H1 (cell line): ENCODE results near the gene EPHB6. TPM values are rescaled to one million over a fixed set of nuclear protein-coding genes. Genes with fewer than 3 reads are reported as not detected.

Experiments used
- CTCF ChIA-PET: fragments of 300-600 bp; sonication (Branson Sonifier 250); formaldehyde crosslinking; loops from one replicate; lab custom pipeline; 2021; ENCODE audit not compliant: partially characterized antibody; lab: Charles Lee
- POLR2A ChIA-PET: fragments of 300-600 bp; sonication (Branson Sonifier 250); formaldehyde crosslinking; loops from one replicate; lab custom pipeline; 2021; ENCODE audit warnings: inconsistent platforms; ENCODE audit not compliant: partially characterized antibody; lab: Charles Lee
- DNase-seq, 2 experiments: peaks; one replicate each; pipeline versions ENCODE4 v3.0.0 to v3.0.0-alpha.2; 2010 to 2022; ENCODE audit warnings: low spot score in 2 of 2, low read depth in 1 of 2, mixed read lengths in 1 of 2
- FAIRE-seq: peaks from 2 replicates; lab custom pipeline; 2011; peaks lifted over from hg19 to GRCh38; lab: Jason Lieb, UNC
- H2AFZ ChIP-seq: 2 replicates; pipeline ENCODE4 v1.8.1; 2012; ENCODE audit warnings: low read length, inconsistent platforms
- H2AK5ac ChIP-seq: 2 replicates; pipeline ENCODE4 v1.6.1; 2013; ENCODE audit warnings: low read depth, low read length
- H2BK120ac ChIP-seq: replicated peaks from 2 replicates; pipeline ENCODE3; 2013; ENCODE audit warnings: low read depth, low read length, inconsistent platforms
- H2BK12ac ChIP-seq: 2 replicates; pipeline ENCODE4 v1.6.1; 2013; ENCODE audit warnings: low read depth, low read length
- H2BK15ac ChIP-seq: 2 replicates; pipeline ENCODE4 v1.6.1; 2013; ENCODE audit warnings: low read length
- H2BK20ac ChIP-seq: 2 replicates; pipeline ENCODE4 v1.6.1; 2013; ENCODE audit warnings: low read length
- H2BK5ac ChIP-seq: 2 replicates; pipeline ENCODE4 v1.6.1; 2013; ENCODE audit warnings: low read depth, low read length
- H3K14ac ChIP-seq: 2 replicates; pipeline ENCODE4 v1.6.1; 2013; ENCODE audit warnings: inconsistent platforms; ENCODE audit not compliant: insufficient read length
- H3K18ac ChIP-seq: 2 replicates; pipeline ENCODE4 v1.6.1; 2013; ENCODE audit warnings: low read length; ENCODE audit errors: extremely low read depth
- H3K23ac ChIP-seq: 2 replicates; pipeline ENCODE4 v1.6.1; 2013; ENCODE audit warnings: inconsistent platforms; ENCODE audit not compliant: insufficient read length
- H3K23me2 ChIP-seq: 2 replicates; pipeline ENCODE4 v1.6.1; 2013; ENCODE audit warnings: low read depth, low read length
- H3K27ac ChIP-seq: 2 replicates; pipeline ENCODE4 v1.6.1; 2011; ENCODE audit warnings: low read depth, low read length, inconsistent platforms
- H3K27me3 ChIP-seq, 4 experiments: replicated peaks in 1 of 4; 1 replicate in 1 of 4; 2 replicates in 3 of 4; pipeline versions ENCODE4 v1.6.1 to v1.8.1; 2011 to 2013; ENCODE audit warnings: low read length in 3 of 4, mild to moderate bottlenecking in 3 of 4, inconsistent platforms in 2 of 4, mixed read lengths in 2 of 4, moderate library complexity in 1 of 4; ENCODE audit not compliant: control insufficient read depth in 3 of 4, insufficient read depth in 3 of 4; ENCODE audit errors: extremely low read depth in 1 of 4
- H3K36me3 ChIP-seq, 4 experiments: 2 replicates each; pipeline versions ENCODE4 v1.6.1 to v1.8.1; 2011 to 2013; ENCODE audit warnings: mild to moderate bottlenecking in 4 of 4, low read length in 3 of 4, moderate library complexity in 2 of 4, control low read depth in 1 of 4, inconsistent platforms in 1 of 4; ENCODE audit not compliant: insufficient read depth in 4 of 4, control insufficient read depth in 2 of 4
- H3K4ac ChIP-seq: replicated peaks from 2 replicates; pipeline ENCODE3; 2013; ENCODE audit warnings: low read length, low read depth, mixed read lengths, inconsistent platforms; ENCODE audit not compliant: insufficient read length
- H3K4me1 ChIP-seq, 4 experiments: replicated peaks in 1 of 4; 1 replicate in 1 of 4; 2 replicates in 3 of 4; pipeline versions ENCODE4 v1.6.1 to v1.8.1; 2011 to 2013; ENCODE audit warnings: low read length in 3 of 4, inconsistent platforms in 2 of 4, mixed read lengths in 1 of 4; ENCODE audit not compliant: insufficient read depth in 4 of 4, control insufficient read depth in 3 of 4
- H3K4me2 ChIP-seq, 2 experiments: 2 replicates each; pipeline versions ENCODE4 v1.6.1 to v1.8.1; 2011 to 2013; ENCODE audit warnings: low read depth in 2 of 2, low read length in 2 of 2, control low read depth in 1 of 2, inconsistent platforms in 1 of 2, mild to moderate bottlenecking in 1 of 2; ENCODE audit not compliant: insufficient read depth in 1 of 2
- H3K4me3 ChIP-seq, 4 experiments: fragments of 200-600, 300-600 bp in 1 of 4; sonication (generic), shearing (Covaris generic), sonication (Bioruptor Twin) in 1 of 4; 2 replicates each; pipeline versions ENCODE4 v1.5.1 to v1.8.1; 2011 to 2016; ENCODE audit warnings: low read length in 4 of 4, low read depth in 3 of 4, control low read depth in 2 of 4, inconsistent platforms in 2 of 4, mild to moderate bottlenecking in 2 of 4, mixed read lengths in 1 of 4, moderate library complexity in 1 of 4; ENCODE audit not compliant: insufficient read depth in 2 of 4; ENCODE audit errors: extremely low read depth in 1 of 4
- H3K56ac ChIP-seq: replicated peaks from 2 replicates; pipeline ENCODE3; 2013; ENCODE audit warnings: low read depth, mild to moderate bottlenecking, mixed read lengths, low read length, inconsistent platforms; ENCODE audit not compliant: insufficient read length
- H3K79me1 ChIP-seq: 2 replicates; pipeline ENCODE4 v1.6.1; 2013; ENCODE audit warnings: low read depth, low read length, control low read depth
- H3K79me2 ChIP-seq, 2 experiments: 2 replicates each; pipeline versions ENCODE4 v1.6.1 to v1.8.1; 2012 to 2013; ENCODE audit warnings: low read length in 2 of 2, mild to moderate bottlenecking in 2 of 2, inconsistent platforms in 1 of 2; ENCODE audit not compliant: insufficient read depth in 2 of 2, control insufficient read depth in 1 of 2
- H3K9ac ChIP-seq, 4 experiments: replicated peaks in 1 of 4; 1 replicate in 1 of 4; 2 replicates in 3 of 4; pipeline versions ENCODE4 v1.6.1 to v1.8.1; 2011 to 2013; ENCODE audit warnings: low read depth in 3 of 4, low read length in 3 of 4, control low read depth in 2 of 4, mild to moderate bottlenecking in 2 of 4, moderate library complexity in 2 of 4, inconsistent platforms in 1 of 4; ENCODE audit errors: extremely low read depth in 1 of 4
- H3K9me3 ChIP-seq, 2 experiments: 2 replicates each; pipeline versions ENCODE4 v1.6.1 to v1.8.1; 2012 to 2013; ENCODE audit warnings: mild to moderate bottlenecking in 2 of 2, moderate library complexity in 2 of 2, control low read depth in 1 of 2, inconsistent platforms in 1 of 2, low read depth in 1 of 2, low read length in 1 of 2, mixed read lengths in 1 of 2; ENCODE audit not compliant: insufficient read depth in 2 of 2
- H4K20me1 ChIP-seq, 2 experiments: replicated peaks in 1 of 2; 2 replicates each; pipeline versions ENCODE3 to v1.8.1; 2011 to 2013; ENCODE audit warnings: inconsistent platforms in 2 of 2, low read length in 2 of 2, mild to moderate bottlenecking in 1 of 2; ENCODE audit not compliant: insufficient read depth in 2 of 2, control insufficient read depth in 1 of 2
- H4K5ac ChIP-seq: 2 replicates; pipeline ENCODE4 v1.6.1; 2013; ENCODE audit warnings: low read length, low read depth, mixed read lengths, inconsistent platforms; ENCODE audit not compliant: insufficient read length
- H4K8ac ChIP-seq: 2 replicates; pipeline ENCODE4 v1.8.0; 2013; ENCODE audit warnings: mild to moderate bottlenecking, moderate library complexity, low read length, inconsistent platforms; ENCODE audit not compliant: insufficient read depth; ENCODE audit errors: extremely low read depth
- H4K91ac ChIP-seq: replicated peaks from 2 replicates; pipeline ENCODE3; 2013; ENCODE audit warnings: low read length, mixed read lengths, inconsistent platforms; ENCODE audit not compliant: insufficient read length
- CEBPB ChIP-seq: IDR thresholded peaks from 2 replicates; pipeline ENCODE4 v1.6.1; 2012; ENCODE audit warnings: low read depth, low read length
- HDAC2 ChIP-seq, 2 experiments: fragments of 300-600 bp in 1 of 2; sonication (generic) in 1 of 2; IDR thresholded peaks; 2 replicates each; pipeline ENCODE4 v1.6.1; 2011 to 2012; ENCODE audit warnings: low read depth in 2 of 2, low read length in 2 of 2, mild to moderate bottlenecking in 2 of 2, moderate library complexity in 2 of 2, borderline replicate concordance in 1 of 2, inconsistent platforms in 1 of 2
- MAFK ChIP-seq: IDR thresholded peaks from 2 replicates; pipeline ENCODE4 v1.6.1; 2012; ENCODE audit warnings: low read depth, mild to moderate bottlenecking, improper control_type of control experiment, low read length
- NRF1 ChIP-seq: IDR thresholded peaks from 2 replicates; pipeline ENCODE4 v1.6.1; 2011; ENCODE audit warnings: mild to moderate bottlenecking, low read depth, low read length, improper control_type of control experiment
- POLR2A ChIP-seq, 2 experiments: IDR thresholded peaks; 1 replicate in 1 of 2; 2 replicates in 1 of 2; pipeline ENCODE4 v1.6.1; 2011; ENCODE audit warnings: low read depth in 2 of 2, low read length in 2 of 2, mild to moderate bottlenecking in 2 of 2; ENCODE audit errors: control extremely low read depth in 1 of 2
- POLR2AphosphoS5 ChIP-seq: IDR thresholded peaks from 2 replicates; pipeline ENCODE4 v1.6.1; 2011; ENCODE audit warnings: low read depth, low read length
- POU5F1 ChIP-seq: IDR thresholded peaks from 2 replicates; pipeline ENCODE4 v1.6.1; 2011; ENCODE audit warnings: low read depth, mild to moderate bottlenecking, low read length, moderate library complexity
- SRF ChIP-seq: IDR thresholded peaks from 2 replicates; pipeline ENCODE4 v1.6.1; 2011; ENCODE audit warnings: mild to moderate bottlenecking, low read depth, low read length, moderate library complexity
- WGBS, 2 experiments: shearing (Covaris generic) in 1 of 2; methylation state at CpG; one replicate each; pipeline versions ENCODE4 v1.1.6 to v1.1.7; 2013 to 2015; ENCODE audit warnings: low lambda C conversion rate in 2 of 2, mixed read lengths in 2 of 2, inconsistent platforms in 1 of 2, low coverage in 1 of 2, missing lambda C conversion rate in 1 of 2; ENCODE audit not compliant: insufficient replicate concordance in 2 of 2, insufficient coverage in 1 of 2, insufficient read length in 1 of 2; ENCODE audit errors: extremely low coverage in 1 of 2, missing lambda C conversion rate in 1 of 2; 5-methylcytosine and 5-hydroxymethylcytosine counted together
- polyA plus RNA-seq, 7 experiments: library from polyadenylated mRNA; depleted of rRNA in 3 of 7; stranded (reverse) in 5 of 7; unstranded in 2 of 7; fragments of >200 nt in 5 of 7; fragments of 200-250 nt in 2 of 7; gene quantifications; 1 replicate in 5 of 7; 2 replicates in 1 of 7; 4 replicates in 1 of 7; pipeline versions ENCODE4 v1.2.1 to v1.2.3, GENCODE V29; 2011 to 2013; ENCODE audit warnings: missing spikeins in 2 of 7, mixed read lengths in 2 of 7
- total RNA-seq: library from RNA; stranded (reverse); fragmentation: NEBNext Ultra II Directional; extraction: Animal tissue kit (Norgen Biotek cat#: 25700); gene quantifications from 2 replicates; pipeline ENCODE4 v1.2.1, GENCODE V29; 2021

The EPHB6 gene
- total and polyA plus RNA-seq, 2 of the 8 experiments (the other 6 are each of a cell fraction or from before 2014, with no cell fraction given): 19.7 TPM

GRCh38 chr7:142806022-142806356 lies 48.9 kb upstream of the EPHB6 start:
- peaks cover 0 to 1% (median 0%) of the 10 kb centered on the region in 4 experiments; a peak in 1 of 7 replicates for H3K27me3 ChIP-seq
- H3K4me2 ChIP-seq: no peak overlapping the region
- H3K9me3 ChIP-seq: no peaks in the 10 kb centered on the region
- no peak for FAIRE-seq
- ChIA-PET POLR2A (interaction anchor here (5.7 kb wide), 1 partner anchor 9 kb away, joined by 36 read pairs; no protein-coding TSS in a partner anchor), CTCF (interaction anchor here (0.7 to 18.9 kb wide), 4 partner anchors 14 to 218 kb away, joined by 3 to 430 read pairs (median 4); no protein-coding TSS in a partner anchor)
- no peak overlapping the region for H3K27ac ChIP-seq
- H3K18ac ChIP-seq: no peak overlapping the region
- no peak overlapping the region for H3K14ac ChIP-seq
- no peak overlapping the region for H2BK120ac ChIP-seq
- no peak overlapping the region for H4K8ac ChIP-seq
- H3K23me2 ChIP-seq: no peaks in the 10 kb centered on the region
- H2BK12ac ChIP-seq: no peak overlapping the region
- H3K79me1 ChIP-seq: no peaks in the 10 kb centered on the region
- DNase-seq: no peak
- H4K5ac ChIP-seq: no peak overlapping the region
- H2AFZ ChIP-seq: no peak overlapping the region
- WGBS, 2 experiments: 80% methylated on average over 2 of the region's 2 CpGs; no CpG with 5 or more reads in 1 of the 2 experiments
- H3K4me3 ChIP-seq: no peak overlapping the region
- peaks cover 0 to 4% (median under 1%) of the 10 kb centered on the region in 4 experiments; a peak in 1 of 7 replicates for H3K4me1 ChIP-seq
- H3K4ac ChIP-seq: no peak overlapping the region
- no peaks in the 10 kb centered on the region for H4K20me1 ChIP-seq
- no peak overlapping the region for H2AK5ac ChIP-seq
- H2BK15ac ChIP-seq: no peak overlapping the region
- H4K91ac ChIP-seq: no peak overlapping the region
- no peaks in the 10 kb centered on the region for H3K79me2 ChIP-seq
- no peak overlapping the region for H3K23ac ChIP-seq
- H3K36me3 ChIP-seq: peaks cover 0 to 15% (median 3%) of the 10 kb centered on the region in 4 experiments; a peak in 4 of 8 replicates
- no peak overlapping the region for H2BK20ac ChIP-seq
- H3K9ac ChIP-seq: no peak overlapping the region
- TF ChIP-seq MAFK (no peak), SRF (no peak), NRF1 (no peak), POLR2A (IDR thresholded peaks at IDR 0.05; ENCODE audit: control extremely low read depth in 1 of 2, low read depth in 2 of 2, low read length in 2 of 2) (no peak), POLR2AphosphoS5 (no peak), HDAC2 (IDR thresholded peaks at IDR 0.05; ENCODE audit: borderline replicate concordance in 1 of 2, low read depth in 2 of 2, low read length in 2 of 2) (no peak), CEBPB (no peak), POU5F1 (no peak)
- H2BK5ac ChIP-seq: no peak overlapping the region
- no peak overlapping the region for H3K56ac ChIP-seq
